ENCODE data around the gene B4GALNT3.

DNA sequence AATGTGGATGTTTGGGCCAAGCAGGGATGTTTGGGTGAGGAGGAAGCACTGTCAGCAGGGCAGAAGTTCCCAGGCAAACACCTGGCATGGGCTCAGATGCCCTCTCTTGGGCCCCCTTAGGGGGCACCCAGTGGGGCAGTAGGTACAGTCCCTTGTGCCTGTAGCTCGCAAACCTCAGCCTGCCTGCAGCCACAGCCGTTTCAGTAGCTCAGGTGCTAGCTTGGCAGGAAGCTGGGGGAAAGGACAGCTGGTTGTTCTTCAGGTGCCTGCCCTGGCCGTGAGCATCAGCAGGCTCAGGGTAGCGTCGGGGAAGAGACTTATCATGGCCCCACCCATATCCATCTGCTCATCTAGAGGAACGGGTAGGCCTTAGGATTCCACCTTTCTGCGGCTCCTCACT, 67.5 kb downstream of the B4GALNT3 start:
- TF ChIP-seq EZH2phosphoT487 (IDR thresholded peaks at IDR 0.05; ENCODE audit: unreplicated experiment) (no peak), CREB1 (CRISPR knock-in tag; IDR thresholded peaks at IDR 0.05; ENCODE audit: low read depth) (no peak)
